K562 (cell line): ENCODE measurements around the gene CEBPB. TPM values are rescaled to one million over a fixed set of nuclear protein-coding genes. Genes with fewer than 3 reads are reported as not detected.

Experiments
- FOXA3 ChIP-seq, 2 experiments: fragments of 450-650 bp in 1 of 2; sonication (generic) in 1 of 2; formaldehyde crosslinking; IDR thresholded peaks in 1 of 2; conservative IDR thresholded peaks in 1 of 2; 2 replicates each; pipeline versions ENCODE4 v1.4.0 to v1.8.0; 2020 to 2022; ENCODE audit warnings: mild to moderate bottlenecking in 2 of 2, missing genetic modification reagents in 1 of 2
- GTF2F1 ChIP-seq: IDR thresholded peaks from 2 replicates; pipeline ENCODE4 v1.6.1; 2011; ENCODE audit warnings: low read depth, low read length, improper control_type of control experiment
- HNRNPUL1 ChIP-seq: fragments of 200-400 bp; formaldehyde crosslinking; IDR thresholded peaks from 2 replicates; pipeline ENCODE4 v1.6.1; 2017; ENCODE audit warnings: low read length
- MAFG ChIP-seq: fragments of 450-650 bp; conservative IDR thresholded peaks from 2 replicates; pipeline ENCODE4 v1.6.1; 2016; ENCODE audit warnings: missing genetic modification characterization, missing compliant biosample characterization
- MCM7 ChIP-seq, 2 experiments: fragments of 450-650 bp; IDR thresholded peaks; 2 replicates each; pipeline ENCODE4 v1.6.1; 2016 to 2018
- NCOR1 ChIP-seq: fragments of 450-650 bp; IDR thresholded peaks from 2 replicates; pipeline ENCODE4 v1.6.1; 2016; ENCODE audit warnings: mild to moderate bottlenecking, moderate library complexity
- POLR2H ChIP-seq: IDR thresholded peaks from 2 replicates; pipeline ENCODE4 v1.6.1; 2016; ENCODE audit warnings: missing genetic modification characterization, low read depth, mild to moderate bottlenecking, control low read depth, missing compliant biosample characterization, moderate library complexity
- PRMT5 ChIP-seq: sonication (generic); formaldehyde crosslinking; IDR thresholded peaks from 2 replicates; pipeline ENCODE4 v1.5.0; 2020; ENCODE audit warnings: missing genetic modification reagents
- YY1 ChIP-seq, 3 experiments: IDR thresholded peaks; 2 replicates each; pipeline ENCODE4 v1.6.1; 2011; ENCODE audit warnings: low read length in 2 of 3, mild to moderate bottlenecking in 2 of 3, moderate library complexity in 2 of 3, borderline replicate concordance in 1 of 3, control low read depth in 1 of 3, low read depth in 1 of 3; ENCODE audit not compliant: insufficient read depth in 3 of 3, insufficient replicate concordance in 2 of 3, control insufficient read depth in 1 of 3, insufficient read length in 1 of 3; ENCODE audit errors: extremely low read depth in 1 of 3
- ZNF143 ChIP-seq: sonication (generic); formaldehyde crosslinking; IDR thresholded peaks from 2 replicates; pipeline ENCODE4 v1.9.0; 2022; ENCODE audit warnings: mild to moderate bottlenecking, missing genetic modification reagents
- ZNF165 ChIP-seq: fragments of 250-450 bp; sonication (Bioruptor Pico); IDR thresholded peaks from 2 replicates; pipeline ENCODE4 v1.4.0; 2020; ENCODE audit warnings: borderline replicate concordance
- ZNF507 ChIP-seq: conservative IDR thresholded peaks from 2 replicates; pipeline ENCODE4 v1.6.1; 2017; ENCODE audit warnings: missing genetic modification characterization, missing compliant biosample characterization
- ZNF583 ChIP-seq: fragments of 250-450 bp; sonication (Bioruptor Pico); IDR thresholded peaks from 2 replicates; pipeline ENCODE4 v1.4.0; 2020
- polyA plus RNA-seq, 8 experiments: library from polyadenylated mRNA; depleted of rRNA in 4 of 8; stranded (reverse) in 5 of 8; unstranded in 3 of 8; fragments of >200 nt; fragmentation: Nextera tagmentation in 2 of 8; fragmentation: Illumina TruSeq in 1 of 8; extraction: Ambion mirVana in 2 of 8; extraction: Trizol in 1 of 8; gene quantifications; 2 replicates each; pipeline versions ENCODE4 v1.2.1 to v1.2.3, GENCODE V29; 2011 to 2014; ENCODE audit warnings: inconsistent platforms in 1 of 8, missing spikeins in 1 of 8
- total RNA-seq, 7 experiments: library from RNA; depleted of rRNA in 6 of 7; stranded (reverse); fragments of >200 nt in 6 of 7; fragmentation: Illumina TruSeq in 2 of 7; extraction: Trizol in 2 of 7; gene quantifications; 2 replicates each; pipeline versions ENCODE4 v1.2.1 to v1.2.3, GENCODE V29; 2011 to 2021; ENCODE audit warnings: low replicate concordance in 1 of 7
- TF ChIP-seq, protein P1 (sequence below): IDR thresholded peaks from 2 replicates; pipeline ENCODE4 v1.6.1; 2011; ENCODE audit warnings: borderline replicate concordance, low read depth, mild to moderate bottlenecking, moderate library complexity, low read length; ENCODE audit not compliant: insufficient read depth, poor library complexity, severe bottlenecking
- TF ChIP-seq, protein P2 (sequence below): fragments of 450-650 bp; formaldehyde crosslinking; IDR thresholded peaks from 2 replicates; pipeline ENCODE4 v1.4.0; 2020; ENCODE audit warnings: mild to moderate bottlenecking, moderate library complexity

The CEBPB gene
- total and polyA plus RNA-seq, 9 of the 15 experiments (the other 6 are each of a cell fraction or from before 2014, with no cell fraction given) = 1.2 to 72.6 (median 7.8) TPM

DNA sequence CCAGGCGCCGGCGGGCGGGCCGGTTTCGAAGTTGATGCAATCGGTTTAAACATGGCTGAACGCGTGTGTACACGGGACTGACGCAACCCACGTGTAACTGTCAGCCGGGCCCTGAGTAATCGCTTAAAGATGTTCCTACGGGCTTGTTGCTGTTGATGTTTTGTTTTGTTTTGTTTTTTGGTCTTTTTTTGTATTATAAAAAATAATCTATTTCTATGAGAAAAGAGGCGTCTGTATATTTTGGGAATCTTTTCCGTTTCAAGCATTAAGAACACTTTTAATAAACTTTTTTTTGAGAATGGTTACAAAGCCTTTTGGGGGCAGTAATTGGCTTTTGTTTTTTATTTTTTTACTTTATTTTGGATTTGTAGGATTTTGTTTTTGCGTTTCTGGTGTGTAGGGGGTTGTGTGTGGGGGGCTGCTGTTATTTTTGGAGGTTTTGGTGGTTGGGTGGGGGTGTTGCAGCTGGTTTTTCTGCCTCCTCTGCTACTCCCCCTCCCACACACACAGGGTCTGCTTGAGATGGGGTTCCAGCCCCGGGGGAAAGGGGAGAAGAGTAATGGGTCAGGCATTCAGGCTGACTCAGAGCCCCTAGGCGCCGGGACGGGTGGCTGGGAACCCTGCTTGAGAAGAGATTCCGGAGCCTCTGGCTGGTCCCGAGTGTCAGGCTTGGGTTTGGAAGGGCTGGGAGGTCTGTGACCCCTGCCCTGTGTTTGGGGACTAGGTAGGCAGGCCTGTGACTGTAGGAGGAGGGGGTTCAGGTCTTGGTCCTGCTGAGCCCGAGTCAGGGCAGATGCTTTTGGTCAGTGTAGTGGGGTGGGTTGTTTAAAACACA lies 2.0 kb downstream of the CEBPB start (continued):
- TF ChIP-seq, protein P1, sequence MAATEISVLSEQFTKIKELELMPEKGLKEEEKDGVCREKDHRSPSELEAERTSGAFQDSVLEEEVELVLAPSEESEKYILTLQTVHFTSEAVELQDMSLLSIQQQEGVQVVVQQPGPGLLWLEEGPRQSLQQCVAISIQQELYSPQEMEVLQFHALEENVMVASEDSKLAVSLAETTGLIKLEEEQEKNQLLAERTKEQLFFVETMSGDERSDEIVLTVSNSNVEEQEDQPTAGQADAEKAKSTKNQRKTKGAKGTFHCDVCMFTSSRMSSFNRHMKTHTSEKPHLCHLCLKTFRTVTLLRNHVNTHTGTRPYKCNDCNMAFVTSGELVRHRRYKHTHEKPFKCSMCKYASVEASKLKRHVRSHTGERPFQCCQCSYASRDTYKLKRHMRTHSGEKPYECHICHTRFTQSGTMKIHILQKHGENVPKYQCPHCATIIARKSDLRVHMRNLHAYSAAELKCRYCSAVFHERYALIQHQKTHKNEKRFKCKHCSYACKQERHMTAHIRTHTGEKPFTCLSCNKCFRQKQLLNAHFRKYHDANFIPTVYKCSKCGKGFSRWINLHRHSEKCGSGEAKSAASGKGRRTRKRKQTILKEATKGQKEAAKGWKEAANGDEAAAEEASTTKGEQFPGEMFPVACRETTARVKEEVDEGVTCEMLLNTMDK = no peak
- TF ChIP-seq MAFG = no peak
- TF ChIP-seq ZNF583 (CRISPR knock-in tag) = no peak
- TF ChIP-seq PRMT5 = no peak
- TF ChIP-seq NCOR1 = peak; percentile 64; the same call in 1 of the 2 replicates
- TF ChIP-seq ZNF143 (CRISPR knock-in tag) = 0 out of 2 replicates have a peak, but pooled peaks have one; percentile 33
- TF ChIP-seq ZNF165 (CRISPR knock-in tag) = no peak
- no peak for TF ChIP-seq ZNF507
- peak; percentile 73 to 82 for TF ChIP-seq FOXA3 (CRISPR knock-in tag; conservative IDR thresholded peaks at IDR 0.05 in 1 of 2, IDR thresholded peaks at IDR 0.05 in 1 of 2)
- TF ChIP-seq GTF2F1 = no peak
- no peak for TF ChIP-seq MCM7 (IDR thresholded peaks at IDR 0.05)
- TF ChIP-seq POLR2H = peak; percentile 95
- peak; percentile 69 to 95 (median 89) for TF ChIP-seq YY1 (IDR thresholded peaks at IDR 0.05; ENCODE audit: borderline replicate concordance in 1 of 3, control insufficient read depth in 1 of 3, extremely low read depth in 1 of 3, insufficient read depth in 3 of 3, insufficient read length in 1 of 3, insufficient replicate concordance in 2 of 3, low read depth in 1 of 3, low read length in 2 of 3)
- TF ChIP-seq HNRNPUL1 = no peak
- TF ChIP-seq, protein P2, sequence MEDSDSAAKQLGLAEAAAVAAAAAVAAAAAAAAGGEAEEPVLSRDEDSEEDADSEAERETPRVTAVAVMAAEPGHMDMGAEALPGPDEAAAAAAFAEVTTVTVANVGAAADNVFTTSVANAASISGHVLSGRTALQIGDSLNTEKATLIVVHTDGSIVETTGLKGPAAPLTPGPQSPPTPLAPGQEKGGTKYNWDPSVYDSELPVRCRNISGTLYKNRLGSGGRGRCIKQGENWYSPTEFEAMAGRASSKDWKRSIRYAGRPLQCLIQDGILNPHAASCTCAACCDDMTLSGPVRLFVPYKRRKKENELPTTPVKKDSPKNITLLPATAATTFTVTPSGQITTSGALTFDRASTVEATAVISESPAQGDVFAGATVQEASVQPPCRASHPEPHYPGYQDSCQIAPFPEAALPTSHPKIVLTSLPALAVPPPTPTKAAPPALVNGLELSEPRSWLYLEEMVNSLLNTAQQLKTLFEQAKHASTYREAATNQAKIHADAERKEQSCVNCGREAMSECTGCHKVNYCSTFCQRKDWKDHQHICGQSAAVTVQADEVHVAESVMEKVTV (CRISPR knock-in tag) = peak; percentile 27; the same call in 1 of the 2 replicates
